Measurements from ENCODE around the gene RBM39.
"Not testable (repeated sequence)": the region's sequence is repeated elsewhere in the genome, so short reads cannot be mapped to it uniquely, and the experiment has no call there.

RBM39 gene

DNA sequence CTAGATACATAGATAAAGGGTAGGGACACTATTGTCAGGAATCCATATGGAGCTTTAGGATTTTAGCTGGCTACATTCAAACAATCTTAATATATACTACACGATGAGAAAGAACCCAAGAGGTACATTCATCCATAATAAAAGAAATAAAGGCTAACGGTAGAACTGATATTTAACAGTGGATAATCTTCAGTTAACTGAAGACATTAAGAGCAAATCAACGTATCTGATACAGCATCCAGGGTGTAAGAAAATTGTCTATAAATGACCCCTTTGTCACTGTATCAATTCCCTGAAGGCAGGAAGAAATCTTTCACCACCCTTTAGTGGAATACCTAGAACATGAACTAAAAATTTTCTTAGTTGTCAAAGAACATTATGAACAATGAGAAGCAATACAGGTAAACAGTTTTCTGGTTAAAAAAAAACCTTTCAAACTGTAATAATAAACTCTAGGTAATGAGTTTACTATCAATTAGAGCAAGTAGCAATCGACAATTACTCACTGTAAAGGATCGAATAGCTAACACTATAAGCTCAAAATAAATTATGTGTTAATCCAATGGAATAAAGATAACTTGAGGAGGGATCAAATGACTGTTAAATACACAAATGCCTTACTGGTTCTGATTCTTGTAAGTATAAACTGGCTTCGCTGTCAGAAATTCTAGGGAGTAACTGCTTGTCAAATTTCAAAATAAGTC, 31.0 kb downstream of the RBM39 start:
- no peak for DNase-seq
- intact Hi-C loops (cut with DNase I) = no loop called here

DNA sequence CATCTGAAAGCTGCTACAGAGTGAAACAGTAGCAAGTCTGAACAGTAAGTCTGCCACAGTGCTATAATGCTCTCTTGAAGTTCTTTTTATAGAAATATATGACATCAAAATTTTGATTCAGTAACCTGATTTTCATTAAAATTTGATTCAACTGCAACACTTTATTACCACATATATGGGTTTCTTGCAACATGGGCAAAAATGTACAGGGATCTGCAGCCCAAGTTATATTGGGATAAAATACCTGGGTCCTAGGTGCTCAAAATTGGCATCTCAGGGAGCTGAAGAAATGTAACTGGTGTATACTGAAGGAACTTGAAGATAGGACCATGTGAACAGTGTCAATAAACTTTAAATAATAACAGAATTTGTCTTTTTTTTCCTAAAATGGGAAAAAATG, 32.0 kb downstream of the RBM39 start:
- no peak for DNase-seq
- intact Hi-C loops (cut with DNase I) = no loop called here

DNA sequence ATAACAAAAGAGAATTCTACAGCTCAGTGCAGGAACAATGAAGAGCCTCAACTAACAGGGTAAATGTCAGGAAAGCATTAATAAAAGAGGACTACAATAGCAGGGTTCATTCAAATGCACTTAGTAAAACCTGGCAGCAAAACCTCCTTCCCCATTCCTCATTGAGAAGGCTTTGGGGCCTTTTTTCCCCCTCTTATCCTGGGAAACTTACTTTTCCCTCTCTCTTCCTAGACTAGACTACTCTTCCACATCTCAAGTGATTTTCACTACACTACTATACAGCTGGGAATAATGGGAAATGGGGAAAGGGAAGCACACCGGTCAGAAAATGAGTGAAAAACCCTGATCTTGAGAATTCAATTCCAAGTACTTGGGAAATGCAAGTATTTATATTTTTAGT, 32.8 kb downstream of the RBM39 start:
- no peak for DNase-seq
- intact Hi-C loops (cut with DNase I) = no loop called here

DNA sequence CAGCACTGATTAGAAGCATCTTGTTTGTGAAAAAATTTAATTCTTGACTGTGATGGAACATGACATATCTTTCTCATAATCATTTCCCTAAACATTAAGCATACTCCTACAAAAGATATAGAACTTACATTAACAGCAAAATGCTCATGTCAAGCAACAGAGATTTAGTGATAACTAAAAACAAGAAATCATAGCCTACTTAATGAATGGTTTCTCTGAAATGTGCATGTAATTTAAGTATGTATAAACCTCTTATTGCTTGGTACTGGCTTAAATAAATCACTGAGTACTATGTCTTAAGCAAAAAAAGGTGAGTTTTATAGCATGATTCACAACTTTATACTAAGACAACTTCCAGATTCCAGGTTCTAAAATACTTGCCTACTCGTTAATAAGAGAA, 33.6 kb downstream of the RBM39 start:
- intact Hi-C loops (cut with DNase I) = no loop called here
- no peak for DNase-seq

DNA sequence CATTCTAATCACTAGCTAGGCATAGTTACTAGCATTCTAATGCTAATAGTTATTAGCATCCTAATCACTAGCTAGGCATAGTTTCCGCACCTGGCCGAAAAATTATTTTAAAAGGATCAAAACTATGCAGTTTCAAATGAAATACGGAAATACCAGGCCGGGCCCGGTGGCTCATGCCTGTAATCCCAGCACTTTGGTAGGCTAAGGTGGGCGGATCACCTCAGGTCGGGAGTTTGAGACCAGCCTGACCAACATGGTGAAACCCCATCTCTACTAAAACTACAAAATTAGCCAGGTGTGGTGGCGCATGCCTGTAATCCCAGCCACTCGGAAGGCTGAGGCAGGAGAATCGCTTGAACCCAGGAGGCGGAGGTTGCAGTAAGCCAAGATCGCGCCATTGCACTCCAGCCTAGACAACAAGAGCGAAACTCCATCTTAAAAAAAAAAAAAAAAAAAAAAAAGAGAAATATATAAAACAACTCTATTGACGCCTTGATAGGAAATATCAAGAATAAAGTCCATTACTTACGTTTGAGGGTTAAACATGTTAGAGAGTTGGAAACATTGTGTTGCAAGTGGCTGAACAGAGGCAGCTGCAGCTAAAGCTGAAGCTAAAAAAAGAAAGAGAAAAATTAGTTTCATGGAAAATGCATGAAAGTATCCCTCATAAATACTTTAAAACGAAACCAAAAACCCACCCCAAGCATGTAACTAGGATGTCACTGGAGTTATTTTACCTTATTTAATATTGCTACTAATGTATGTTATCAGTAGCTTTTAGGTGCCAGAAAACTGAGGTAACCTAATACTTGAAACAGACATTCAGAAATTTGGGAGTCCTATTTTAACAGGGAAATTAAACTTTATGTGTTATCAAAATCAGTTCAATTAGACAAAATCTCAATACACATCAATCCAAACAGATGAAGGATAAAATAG, 35.2 kb downstream of the RBM39 start:
- DNase-seq; intact Hi-C loops (cut with DNase I): not testable (repeated sequence)

DNA sequence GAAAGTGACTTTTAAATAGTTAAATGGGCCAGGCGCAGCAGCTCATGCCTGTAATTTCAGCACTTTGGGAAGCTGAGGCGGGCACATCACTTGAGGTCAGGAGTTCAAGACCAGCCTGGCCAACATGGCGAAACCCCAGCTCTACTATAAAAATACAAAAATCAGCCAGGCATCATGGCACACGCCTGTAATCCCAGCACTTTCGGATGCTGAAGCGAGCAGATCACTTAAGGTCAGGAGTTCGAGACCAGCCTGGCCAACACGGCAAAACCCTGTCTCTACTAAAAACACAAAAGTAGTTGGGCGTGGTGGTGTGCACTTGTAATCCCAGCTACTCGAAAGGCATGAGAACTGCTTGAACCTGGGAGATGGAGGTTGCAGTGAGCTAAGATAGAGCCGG, 36.2 kb downstream of the RBM39 start:
- DNase-seq = peak in 1 of 10 donors; percentile 43
- intact Hi-C loops (cut with DNase I) = not testable (repeated sequence)

DNA sequence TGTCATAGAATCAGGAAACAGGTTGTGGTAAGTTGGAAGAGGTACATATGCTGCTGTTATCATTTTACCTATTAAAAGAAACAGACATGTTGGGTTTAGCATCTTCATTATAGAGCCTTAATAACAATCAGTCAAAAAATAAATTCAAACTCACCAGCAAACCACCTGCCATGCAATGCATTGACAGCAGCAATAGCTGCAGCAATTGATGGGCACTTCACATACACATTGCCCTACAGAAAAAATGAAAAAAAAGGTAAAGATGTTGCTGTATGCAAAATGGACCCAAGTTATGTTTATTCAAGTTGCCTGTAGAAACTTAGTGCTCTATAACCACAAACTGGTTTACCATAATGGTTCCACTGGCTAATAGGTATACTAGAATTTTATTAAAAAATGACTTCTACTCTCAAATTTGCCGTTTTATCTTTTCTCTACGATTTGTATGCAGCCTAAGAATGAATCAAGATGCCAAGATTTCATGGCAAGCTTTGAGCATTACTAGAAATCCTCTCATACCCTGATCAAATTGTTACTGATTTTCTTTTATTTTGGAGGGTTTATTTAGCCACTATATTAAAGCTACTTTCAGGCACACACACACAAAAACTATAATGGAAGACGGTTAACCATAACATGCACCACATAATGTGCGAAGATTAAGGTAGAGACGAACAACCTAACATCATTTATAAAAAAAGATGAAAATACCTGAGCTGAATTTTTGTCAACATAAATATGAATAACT, 37.4 kb downstream of the RBM39 start:
- DNase-seq = no peak
- intact Hi-C loops (cut with DNase I) = no loop called here

DNA sequence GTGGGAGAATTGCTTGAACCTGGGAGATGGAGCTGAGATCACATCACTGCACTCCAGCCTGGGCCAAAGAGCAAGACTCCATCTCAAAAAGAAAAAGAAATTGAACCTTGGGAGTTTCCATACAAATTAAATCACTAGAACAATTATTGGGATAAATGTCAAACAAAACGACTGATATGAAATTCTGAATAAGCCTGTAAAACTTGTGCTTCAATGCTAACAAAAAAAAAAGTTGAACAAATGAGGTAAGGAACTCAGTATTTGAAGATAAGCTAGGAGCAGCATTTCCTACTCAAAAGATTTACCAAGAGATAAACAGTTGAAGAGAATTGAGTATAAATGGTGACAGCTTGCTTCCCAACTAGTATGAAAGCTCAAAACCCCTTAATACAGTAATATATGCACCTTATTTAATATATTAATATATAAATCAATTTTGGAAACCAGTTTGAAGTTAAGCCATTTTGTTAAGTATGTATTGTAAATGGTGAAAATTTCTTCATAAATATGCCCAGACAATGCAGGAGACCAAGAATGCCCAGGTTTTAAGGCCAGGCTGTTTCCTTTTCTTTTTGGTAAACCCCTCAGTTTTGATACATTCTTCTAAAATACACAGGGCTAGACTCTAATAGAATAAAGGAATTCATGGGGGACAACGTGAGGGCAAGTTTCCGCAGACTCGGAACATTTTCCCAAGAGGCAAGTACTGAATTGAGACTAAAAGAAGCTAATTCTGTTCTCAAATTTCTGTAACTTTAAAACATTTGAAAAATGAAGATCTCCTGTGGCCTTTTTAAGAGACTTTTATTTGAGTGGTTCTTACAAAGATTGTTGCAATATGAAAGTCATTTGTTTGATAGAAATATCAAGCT, 39.0 kb downstream of the RBM39 start:
- no peak for DNase-seq
- intact Hi-C loops (cut with DNase I) = no loop called here

DNA sequence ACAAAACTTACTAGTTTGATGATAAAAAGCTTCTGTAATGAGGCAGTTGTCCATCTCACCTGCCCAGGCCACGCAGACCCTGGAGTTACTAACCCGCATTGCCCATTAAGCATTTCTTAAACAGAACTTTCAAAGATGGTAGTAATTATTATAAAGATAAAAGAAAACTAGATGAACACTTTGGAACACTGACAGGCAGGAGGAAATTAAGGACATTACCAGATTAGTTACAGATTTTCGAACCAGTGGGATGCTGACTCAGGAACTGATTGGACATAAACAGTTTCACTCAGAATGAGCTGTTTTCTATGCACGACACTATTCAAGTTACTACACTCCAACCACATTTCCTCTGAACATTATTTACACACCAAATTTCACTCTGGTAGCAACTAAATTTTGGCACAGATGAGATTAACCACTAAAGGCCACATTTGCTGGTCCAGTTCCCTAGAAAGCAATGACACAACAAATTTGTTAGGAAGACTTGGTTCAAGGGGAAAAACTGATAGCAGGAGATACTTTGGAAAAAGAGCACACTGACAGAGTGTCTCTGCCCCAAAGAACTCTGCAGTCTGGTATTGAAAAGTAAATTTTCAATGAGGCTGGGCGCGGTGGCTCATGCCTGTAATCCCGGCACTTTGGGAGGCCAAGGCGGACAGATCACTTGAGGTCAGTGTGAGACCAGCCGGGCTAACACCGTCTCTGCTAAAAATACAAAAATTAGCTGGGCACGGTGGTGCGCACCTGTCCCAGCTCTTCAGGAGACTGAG, 39.8 kb downstream of the RBM39 start:
- intact Hi-C loops (cut with DNase I) = no loop called here
- DNase-seq = no peak

DNA sequence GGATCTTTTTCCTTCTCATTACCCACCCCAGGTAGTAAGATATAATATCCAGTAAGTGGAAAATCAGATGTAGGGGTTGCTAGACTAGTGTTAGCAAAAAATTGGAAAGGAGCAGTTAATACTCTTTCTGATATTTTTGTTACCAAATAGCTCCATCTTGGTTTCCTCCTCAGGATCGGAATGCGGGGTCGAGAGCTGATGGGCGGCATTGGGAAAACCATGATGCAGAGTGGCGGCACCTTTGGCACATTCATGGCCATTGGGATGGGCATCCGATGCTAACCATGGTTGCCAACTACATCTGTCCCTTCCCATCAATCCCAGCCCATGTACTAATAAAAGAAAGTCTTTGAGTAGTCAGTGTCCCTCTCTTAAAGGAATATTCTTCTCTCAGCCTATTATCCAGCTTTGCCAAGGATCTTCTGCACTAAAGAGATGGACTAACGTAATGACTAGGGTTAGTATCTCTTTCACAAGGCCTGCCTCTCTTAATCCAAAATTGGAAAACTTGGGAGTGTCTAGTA, 41.4 kb downstream of the RBM39 start:
- intact Hi-C loops (cut with DNase I) = no loop called here
- peak in 1 of 10 donors; percentile 40 for DNase-seq

DNA sequence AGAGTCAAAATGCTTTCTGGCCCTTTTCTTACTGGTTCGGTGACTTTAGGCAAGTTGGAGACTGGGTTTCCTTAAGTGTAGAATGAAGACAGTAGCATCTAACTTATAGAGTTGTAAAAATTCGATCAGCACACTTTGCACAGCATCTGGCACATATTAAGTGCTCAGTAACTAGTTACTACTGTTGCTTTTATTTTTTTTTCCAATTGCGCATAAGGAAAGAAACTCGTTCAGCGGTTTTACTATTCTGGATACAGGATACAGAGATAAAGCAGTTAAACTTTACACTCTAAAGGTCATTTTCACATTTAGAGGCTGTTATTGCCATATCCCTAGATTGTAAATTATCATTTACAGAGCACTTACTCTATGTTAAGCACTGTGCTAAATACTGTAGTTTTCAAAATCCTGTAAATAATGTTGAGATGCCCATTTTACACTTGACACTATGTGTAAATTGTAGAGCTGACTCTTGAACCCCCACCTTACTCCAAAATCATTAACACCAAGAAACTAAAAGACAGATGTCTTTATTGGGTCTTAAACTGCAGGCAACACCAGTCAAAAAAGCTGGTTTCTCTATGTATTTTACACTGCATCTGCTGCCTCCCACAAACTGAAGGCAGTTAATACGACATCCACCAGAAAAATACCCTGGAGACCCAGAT, 42.0 kb downstream of the RBM39 start:
- intact Hi-C loops (cut with DNase I) = loop anchor here (10.0 kb wide), 1 partner anchor 185 kb away; no protein-coding TSS in a partner anchor
- no peak for DNase-seq

DNA sequence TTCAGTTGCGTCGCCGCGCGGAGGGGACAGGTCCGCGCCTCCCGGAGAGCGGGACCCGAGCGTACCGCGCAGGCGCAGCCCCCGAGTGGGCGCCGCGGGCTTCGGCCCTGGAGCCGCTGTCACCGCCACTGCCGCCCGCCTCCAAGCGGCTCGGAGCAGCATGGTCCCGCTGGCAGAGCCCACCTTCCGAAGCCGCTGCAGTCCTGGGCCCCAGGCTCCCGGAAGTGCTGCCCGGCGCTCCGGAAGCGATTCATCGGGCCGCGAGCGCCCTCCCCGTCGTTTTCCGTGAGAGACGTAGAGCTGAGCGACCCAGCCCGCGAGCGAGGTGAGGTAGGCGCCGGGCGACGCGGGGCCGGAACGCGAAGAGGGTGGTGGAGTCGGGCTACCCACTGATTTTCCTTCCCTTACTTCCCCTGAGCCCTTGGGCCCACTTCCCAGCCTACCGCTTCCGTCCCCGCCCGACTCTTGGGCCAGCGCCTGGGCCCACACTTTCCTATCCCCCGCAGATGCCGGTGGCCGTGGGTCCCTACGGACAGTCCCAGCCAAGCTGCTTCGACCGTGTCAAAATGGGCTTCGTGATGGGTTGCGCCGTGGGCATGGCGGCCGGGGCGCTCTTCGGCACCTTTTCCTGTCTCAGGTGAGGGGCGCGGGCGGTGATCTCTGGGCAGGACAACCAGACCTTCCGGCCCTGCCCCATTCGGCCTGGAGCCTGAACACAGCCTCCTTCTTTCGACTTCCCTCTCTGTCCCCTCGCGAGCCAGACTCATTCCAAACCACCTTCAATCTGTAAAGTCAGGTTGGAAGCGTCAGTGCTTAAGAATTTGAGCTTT, 42.7 kb downstream of the RBM39 start, which contains the start of the genes NFS1 and ROMO1:
Gene NFS1, minus strand, starts transcription at position 226 of the 830 bp plus-strand sequence. Its CDS starts 64 bp downstream, at position 162.
Gene ROMO1, plus strand, starts transcription at position 279 of the 830 bp plus-strand sequence. Its CDS starts 228 bp downstream, at position 507.
- intact Hi-C loops (cut with DNase I) = loop anchor here (10.0 kb wide), 1 partner anchor 185 kb away; no protein-coding TSS in a partner anchor
- DNase-seq = peak; percentile 81 to 99 (median 89)

DNA sequence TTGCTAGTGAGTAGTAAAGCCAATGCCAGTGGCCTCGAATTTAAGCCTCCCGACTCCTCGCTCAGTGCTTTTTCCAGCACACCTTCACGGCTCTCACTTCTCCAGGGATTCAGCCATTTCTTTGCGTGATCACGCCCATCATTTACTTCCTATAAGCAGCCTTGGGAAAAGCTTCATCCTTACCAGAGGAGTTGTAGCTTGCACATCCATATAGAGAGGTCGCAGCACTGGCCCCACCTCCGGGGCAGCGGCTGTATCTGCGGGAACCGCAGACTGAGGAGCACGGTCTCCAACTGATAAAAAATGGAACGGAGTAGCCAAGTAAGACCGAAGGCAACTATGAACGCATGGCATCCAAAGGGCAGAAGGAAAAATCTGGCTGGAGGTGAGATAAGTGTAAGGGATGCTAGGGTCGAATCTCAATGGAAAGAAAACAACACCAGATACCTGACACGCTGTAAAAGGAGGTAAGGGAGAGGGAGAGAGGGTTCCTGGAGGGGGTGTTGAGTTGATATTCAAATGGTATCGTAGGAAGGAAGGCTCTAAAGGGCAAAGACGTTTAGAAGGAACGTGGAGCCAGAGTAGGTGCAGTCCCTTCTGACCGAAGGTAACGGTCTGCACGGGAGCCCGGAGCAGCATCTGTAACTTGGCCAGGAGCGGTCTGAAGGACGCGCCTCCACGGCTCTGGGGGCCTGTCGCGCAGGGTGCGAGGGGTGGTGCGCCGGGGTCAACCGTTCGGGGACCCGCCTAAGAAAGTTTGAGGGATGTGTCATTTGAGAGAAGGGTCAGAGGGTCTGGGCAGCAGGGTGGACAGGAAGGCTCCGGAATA, 43.5 kb downstream of the RBM39 start:
- intact Hi-C loops (cut with DNase I) = loop anchor here (10.0 kb wide), 1 partner anchor 186 kb away; no protein-coding TSS in a partner anchor
- peak in 3 of 10 donors; percentile 19 to 86 (median 85) for DNase-seq

DNA sequence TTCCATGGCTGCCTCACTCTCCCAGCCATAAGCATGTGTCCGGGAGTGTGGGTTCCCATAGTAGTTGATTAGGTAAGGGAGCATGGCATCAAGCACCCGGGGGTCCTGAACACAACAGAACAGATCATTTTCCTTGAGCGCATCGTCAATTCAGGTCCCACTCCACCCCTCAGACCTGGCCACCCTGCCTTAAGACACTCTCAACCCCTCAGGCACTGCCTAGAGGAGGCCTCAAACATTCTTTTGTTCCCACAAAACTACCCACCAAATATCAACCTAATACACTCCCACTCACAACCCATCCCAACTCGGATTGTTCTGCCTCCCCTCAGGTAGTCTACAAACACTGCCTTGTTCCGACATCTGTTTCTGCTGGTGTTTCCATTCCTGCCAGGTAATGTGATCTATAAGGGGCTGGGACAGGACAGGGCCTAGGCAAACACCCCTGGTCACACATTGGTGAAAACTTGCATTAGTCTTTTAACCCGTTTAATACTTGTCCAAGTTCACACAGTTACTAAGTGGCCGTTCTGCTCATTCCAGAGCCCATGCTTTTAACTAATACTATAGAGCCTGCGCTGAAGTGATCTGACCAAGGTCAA, 44.3 kb downstream of the RBM39 start:
- no peak for DNase-seq
- intact Hi-C loops (cut with DNase I) = loop anchor here (10.0 kb wide), 1 partner anchor 187 kb away; no protein-coding TSS in a partner anchor

DNA sequence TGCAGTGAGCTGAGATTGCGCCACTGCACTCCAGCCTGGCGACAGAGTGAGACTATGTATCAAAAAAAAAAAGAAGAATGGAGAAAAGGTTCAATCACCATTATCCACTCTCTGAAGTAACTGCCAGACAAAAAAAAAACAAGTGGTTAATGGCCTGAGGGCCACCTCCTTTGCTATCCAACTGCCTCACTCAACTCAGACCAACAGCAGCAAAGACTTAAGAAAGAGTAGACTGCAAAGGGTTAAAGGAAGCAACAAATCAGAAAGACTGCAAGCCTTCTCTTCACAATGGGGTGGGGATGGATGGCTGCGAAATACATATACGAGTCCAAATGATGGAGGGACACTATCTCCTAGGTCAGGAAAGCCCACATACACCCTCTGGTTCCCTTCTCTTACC, 46.1 kb downstream of the RBM39 start:
- no peak for DNase-seq
- intact Hi-C loops (cut with DNase I) = loop anchor here (10.0 kb wide), 1 partner anchor 189 kb away; no protein-coding TSS in a partner anchor
